Mammary epithelial cell (primary cell): ENCODE results near the gene CAPN11.

ENCODE experiments used
- CTCF ChIP-seq, 2 donors: IDR thresholded peaks in 1 of 2; conservative IDR thresholded peaks in 1 of 2; 2 replicates each; pipeline ENCODE4 v1.5.1; 2011 to 2012; ENCODE audit warnings: inconsistent platforms in 2 of 2, low read length in 2 of 2, mild to moderate bottlenecking in 2 of 2, control low read depth in 1 of 2, low read depth in 1 of 2; ENCODE audit not compliant: insufficient read depth in 1 of 2; ENCODE audit errors: extremely low read depth in 1 of 2
- EZH2 ChIP-seq: IDR thresholded peaks from 2 replicates; pipeline ENCODE4 v1.6.1; 2012; ENCODE audit warnings: low read length, inconsistent platforms, borderline replicate concordance

GRCh38 chr6:44139351-44139743 lies 19.3 kb upstream of the CAPN11 start:
- TF ChIP-seq CTCF (conservative IDR thresholded peaks at IDR 0.05 in 1 of 2, IDR thresholded peaks at IDR 0.05 in 1 of 2; ENCODE audit: extremely low read depth in 1 of 2, insufficient read depth in 1 of 2, low read depth in 1 of 2, low read length in 2 of 2) (no peak), EZH2 (no peak)
